HL-60 (cell line): ENCODE data around the gene HEMK1.

Experiments used
- CTCF ChIP-seq: IDR thresholded peaks from one replicate; pipeline ENCODE4 v1.5.1; 2011; ENCODE audit warnings: low read length, control low read depth, inconsistent platforms; ENCODE audit not compliant: insufficient read depth
- REST ChIP-seq: IDR thresholded peaks from 2 replicates; pipeline ENCODE4 v1.6.1; 2012; ENCODE audit warnings: low read depth; ENCODE audit not compliant: insufficient replicate concordance

- TF ChIP-seq REST = no peak
- TF ChIP-seq CTCF = no peak
Observed at GRCh38 chr3:50587806-50588758, 18.8 kb downstream of the HEMK1 start.
